ENCODE measurements around the gene GSTCD. TPM values are rescaled to one million over a fixed set of nuclear protein-coding genes. Genes with fewer than 3 reads are reported as not detected.

Gene GSTCD, protein sequence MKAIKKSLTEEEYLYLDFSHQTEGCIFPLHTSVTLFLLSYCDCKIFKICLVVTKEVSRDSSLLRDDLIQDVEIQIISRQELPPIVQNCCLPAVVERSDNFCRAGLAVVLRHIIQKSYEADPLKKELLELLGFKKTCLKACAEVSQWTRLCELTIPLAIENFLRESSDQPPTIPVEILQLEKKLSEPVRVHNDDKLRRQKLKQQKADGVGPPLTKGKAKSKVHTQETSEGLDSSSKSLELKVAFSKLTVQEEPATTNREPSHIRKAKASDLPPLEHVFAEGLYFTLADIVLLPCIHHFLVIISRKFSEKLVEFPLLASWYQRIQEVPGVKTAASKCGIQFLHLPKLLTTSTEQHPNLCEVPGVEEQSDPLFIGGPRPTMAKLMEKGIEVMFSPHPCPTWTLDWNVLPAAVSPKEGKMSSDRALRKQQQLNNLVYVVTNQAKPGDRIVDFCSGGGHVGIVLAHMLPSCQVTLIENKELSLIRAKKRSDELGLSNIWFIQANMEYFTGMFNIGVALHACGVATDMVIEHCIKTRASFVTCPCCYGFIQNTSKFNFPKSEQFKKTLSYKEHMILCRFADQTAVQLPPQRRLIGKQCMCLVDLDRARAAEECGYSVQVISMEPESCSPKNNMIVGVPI
- total RNA-seq, result 10.8 and 10.9 TPM in 2 replicates
- polyA plus RNA-seq, result 8.5 and 12.4 TPM in 2 replicates
- 3.5 and 4.9 TPM in 2 replicates for polyA plus RNA-seq (2012)
- 0.71 and 1.1 TPM in 2 replicates for polyA minus RNA-seq (ENCODE audit: low replicate concordance)

DNA sequence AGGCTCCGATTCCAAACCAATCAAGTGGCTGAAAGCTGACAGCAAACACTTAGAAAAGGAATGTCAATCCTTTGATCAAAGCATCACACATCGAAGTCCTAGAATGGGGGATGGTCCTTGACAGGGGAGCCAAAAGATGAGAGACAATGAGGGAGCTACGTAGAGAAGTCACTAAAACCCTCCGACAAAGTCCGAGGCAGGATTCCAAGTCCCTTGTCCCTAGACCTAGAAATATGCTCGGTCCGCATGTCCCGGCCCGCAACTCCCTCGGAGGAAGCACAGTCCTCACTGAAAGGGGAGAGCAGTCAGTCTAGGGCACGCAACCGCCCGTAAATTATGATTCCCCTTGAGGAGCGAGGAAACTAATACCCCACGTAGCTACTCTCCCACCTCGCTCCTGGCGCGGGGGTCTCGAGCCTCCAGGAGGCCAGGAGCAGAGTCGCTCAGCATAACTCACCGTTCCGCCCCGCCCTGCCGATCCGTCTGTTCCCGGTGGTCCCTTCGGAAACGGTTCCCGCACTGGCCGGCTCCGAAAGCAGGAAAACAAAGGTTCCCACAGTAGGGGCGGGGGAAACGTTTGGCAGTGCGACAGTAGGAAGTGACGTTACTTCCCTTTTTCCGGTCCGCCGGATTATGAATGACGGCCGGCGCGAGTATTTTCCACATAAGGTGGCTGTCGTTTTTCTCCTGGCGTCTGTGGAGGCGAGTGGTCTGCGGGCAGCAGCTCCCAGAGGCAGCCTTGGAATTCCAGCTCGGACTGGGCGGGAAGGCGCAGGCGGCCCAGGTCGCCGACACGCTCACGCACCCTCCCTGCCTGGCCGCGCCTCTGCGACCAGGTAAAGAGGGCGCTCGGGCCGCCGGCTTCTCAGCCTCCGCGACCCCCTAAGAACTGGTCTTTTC, at the start of gene GSTCD, which contains the start of gene INTS12:
TSS of gene GSTCD (plus strand) at position 604 of the 900 bp plus-strand sequence. CDS start 8,830 bp downstream, outside the sequence.
TSS of gene INTS12 (minus strand) at position 509 of the 900 bp plus-strand sequence. CDS start 8,684 bp downstream, outside the sequence.
- no peaks in the 10 kb centered on the region for H3K27me3 ChIP-seq (ENCODE audit: control insufficient read depth, insufficient read depth, low read length)
- TF ChIP-seq EZH2 (IDR thresholded peaks at IDR 0.05; ENCODE audit: low read length, missing control alignments), result peak; percentile 27
- TF ChIP-seq, protein P1, sequence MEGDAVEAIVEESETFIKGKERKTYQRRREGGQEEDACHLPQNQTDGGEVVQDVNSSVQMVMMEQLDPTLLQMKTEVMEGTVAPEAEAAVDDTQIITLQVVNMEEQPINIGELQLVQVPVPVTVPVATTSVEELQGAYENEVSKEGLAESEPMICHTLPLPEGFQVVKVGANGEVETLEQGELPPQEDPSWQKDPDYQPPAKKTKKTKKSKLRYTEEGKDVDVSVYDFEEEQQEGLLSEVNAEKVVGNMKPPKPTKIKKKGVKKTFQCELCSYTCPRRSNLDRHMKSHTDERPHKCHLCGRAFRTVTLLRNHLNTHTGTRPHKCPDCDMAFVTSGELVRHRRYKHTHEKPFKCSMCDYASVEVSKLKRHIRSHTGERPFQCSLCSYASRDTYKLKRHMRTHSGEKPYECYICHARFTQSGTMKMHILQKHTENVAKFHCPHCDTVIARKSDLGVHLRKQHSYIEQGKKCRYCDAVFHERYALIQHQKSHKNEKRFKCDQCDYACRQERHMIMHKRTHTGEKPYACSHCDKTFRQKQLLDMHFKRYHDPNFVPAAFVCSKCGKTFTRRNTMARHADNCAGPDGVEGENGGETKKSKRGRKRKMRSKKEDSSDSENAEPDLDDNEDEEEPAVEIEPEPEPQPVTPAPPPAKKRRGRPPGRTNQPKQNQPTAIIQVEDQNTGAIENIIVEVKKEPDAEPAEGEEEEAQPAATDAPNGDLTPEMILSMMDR (conservative IDR thresholded peaks at IDR 0.05 in 1 of 2, IDR thresholded peaks at IDR 0.05 in 1 of 2; ENCODE audit: low read depth in 1 of 2, low read length in 2 of 2), result no peak
- H3K9me3 ChIP-seq (ENCODE audit: control insufficient read depth, insufficient read depth, low read depth, low read length), result no peaks in the 10 kb centered on the region
- peak within 1 kb of the TSS; percentile 68 for H3K27ac ChIP-seq (ENCODE audit: insufficient read depth, low read length)
- peaks cover 57% of the 10 kb centered on the region for H3K79me2 ChIP-seq (ENCODE audit: control insufficient read depth, insufficient read depth, low read length)
- peak; percentile 92 to 95 for DNase-seq (ENCODE audit: low read depth in 2 of 2)
- H4K20me1 ChIP-seq (ENCODE audit: control insufficient read depth, extremely low read depth, insufficient read depth, low read length), result no peaks in the 10 kb centered on the region
- peaks cover 5% of the 10 kb centered on the region for H3K4me1 ChIP-seq (ENCODE audit: control insufficient read depth, extremely low read depth, insufficient read depth, low read length)
- peak within 1 kb of the TSS; percentile 81 for H3K9ac ChIP-seq (ENCODE audit: insufficient read depth, low read length)
- H3K36me3 ChIP-seq (ENCODE audit: control insufficient read depth, insufficient read depth, low read length), result no peaks in the 10 kb centered on the region
- peak within 1 kb of the TSS; percentile 89 for H2AFZ ChIP-seq (ENCODE audit: low read length)
- H3K4me2 ChIP-seq (ENCODE audit: extremely low read depth, insufficient read depth, low read length), result peak within 1 kb of the TSS; percentile 76
- peak within 1 kb of the TSS; percentile 75 to 94 (median 86) for H3K4me3 ChIP-seq (replicated peaks in 1 of 4; ENCODE audit: control extremely low read depth in 1 of 4, insufficient read depth in 1 of 4, low read depth in 3 of 4, low read length in 4 of 4)

DNA sequence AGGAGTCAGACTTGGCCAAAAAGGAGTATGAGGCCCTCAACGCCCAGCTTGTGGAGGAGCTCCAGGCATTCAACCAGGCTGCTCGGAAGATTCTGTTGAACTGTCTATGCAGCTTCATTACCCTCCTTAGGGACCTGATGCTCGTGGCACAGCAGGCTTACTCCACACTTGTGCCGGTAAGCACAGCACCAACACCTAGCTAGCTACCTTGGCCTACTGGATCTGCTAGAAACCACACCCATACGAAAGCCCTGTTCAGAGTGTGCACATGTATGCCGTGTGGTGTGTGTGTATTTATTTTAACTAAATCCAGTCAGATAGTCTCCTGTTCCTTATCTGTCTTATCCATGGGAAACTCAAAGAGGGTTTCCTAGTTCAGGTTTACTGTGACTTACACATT, 49.4 kb upstream of the GSTCD start:
- H3K4me1 ChIP-seq (ENCODE audit: control insufficient read depth, extremely low read depth, insufficient read depth, low read length), result no peaks in the 10 kb centered on the region
- H3K27ac ChIP-seq (ENCODE audit: insufficient read depth, low read length), result no peak overlapping the region
- H3K9ac ChIP-seq (ENCODE audit: insufficient read depth, low read length), result no peak overlapping the region
- TF ChIP-seq, protein P1 (conservative IDR thresholded peaks at IDR 0.05 in 1 of 2, IDR thresholded peaks at IDR 0.05 in 1 of 2; ENCODE audit: low read depth in 1 of 2, low read length in 2 of 2), result no peak
- TF ChIP-seq EZH2 (IDR thresholded peaks at IDR 0.05; ENCODE audit: low read length, missing control alignments), result no peak
- no peak for DNase-seq (ENCODE audit: low read depth in 2 of 2)
- H3K36me3 ChIP-seq (ENCODE audit: control insufficient read depth, insufficient read depth, low read length), result no peaks in the 10 kb centered on the region
- no peaks in the 10 kb centered on the region for H3K27me3 ChIP-seq (ENCODE audit: control insufficient read depth, insufficient read depth, low read length)
- no peaks in the 10 kb centered on the region for H3K9me3 ChIP-seq (ENCODE audit: control insufficient read depth, insufficient read depth, low read depth, low read length)
- H2AFZ ChIP-seq (ENCODE audit: low read length), result no peak overlapping the region
- no peak overlapping the region for H3K4me3 ChIP-seq (replicated peaks in 1 of 4; ENCODE audit: control extremely low read depth in 1 of 4, insufficient read depth in 1 of 4, low read depth in 3 of 4, low read length in 4 of 4)
- H3K4me2 ChIP-seq (ENCODE audit: extremely low read depth, insufficient read depth, low read length), result no peak overlapping the region
- H3K79me2 ChIP-seq (ENCODE audit: control insufficient read depth, insufficient read depth, low read length), result no peaks in the 10 kb centered on the region
- H4K20me1 ChIP-seq (ENCODE audit: control insufficient read depth, extremely low read depth, insufficient read depth, low read length), result no peaks in the 10 kb centered on the region

All from fibroblast of lung (primary cell).